HCEC 1CT (cell line): ENCODE data around the gene HS1BP3.

Experiments
- DNase-seq: peaks from one replicate; pipeline ENCODE4 v3.0.0-alpha.2; 2017

The HS1BP3 gene

DNA sequence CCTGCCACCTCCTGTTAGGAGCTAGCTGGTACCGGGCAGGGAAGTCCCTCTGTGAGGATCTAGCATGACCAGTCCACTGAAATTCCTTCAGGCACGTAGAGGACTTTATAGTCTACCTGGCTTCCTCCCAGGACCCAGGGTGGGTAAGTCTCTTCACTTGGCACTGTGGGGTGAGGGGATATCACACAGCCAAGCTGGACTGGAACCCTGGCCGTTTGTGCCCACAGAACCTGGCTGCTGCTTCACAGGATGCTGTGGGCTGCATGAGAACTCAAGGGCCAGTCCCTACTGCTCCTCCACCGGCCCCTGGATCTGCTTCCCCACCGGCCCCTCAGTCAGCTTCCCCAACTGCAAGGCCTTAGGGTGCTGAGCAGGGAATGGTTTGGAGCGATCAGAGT lies 35.8 kb downstream of the HS1BP3 start:
- no peak for DNase-seq

DNA sequence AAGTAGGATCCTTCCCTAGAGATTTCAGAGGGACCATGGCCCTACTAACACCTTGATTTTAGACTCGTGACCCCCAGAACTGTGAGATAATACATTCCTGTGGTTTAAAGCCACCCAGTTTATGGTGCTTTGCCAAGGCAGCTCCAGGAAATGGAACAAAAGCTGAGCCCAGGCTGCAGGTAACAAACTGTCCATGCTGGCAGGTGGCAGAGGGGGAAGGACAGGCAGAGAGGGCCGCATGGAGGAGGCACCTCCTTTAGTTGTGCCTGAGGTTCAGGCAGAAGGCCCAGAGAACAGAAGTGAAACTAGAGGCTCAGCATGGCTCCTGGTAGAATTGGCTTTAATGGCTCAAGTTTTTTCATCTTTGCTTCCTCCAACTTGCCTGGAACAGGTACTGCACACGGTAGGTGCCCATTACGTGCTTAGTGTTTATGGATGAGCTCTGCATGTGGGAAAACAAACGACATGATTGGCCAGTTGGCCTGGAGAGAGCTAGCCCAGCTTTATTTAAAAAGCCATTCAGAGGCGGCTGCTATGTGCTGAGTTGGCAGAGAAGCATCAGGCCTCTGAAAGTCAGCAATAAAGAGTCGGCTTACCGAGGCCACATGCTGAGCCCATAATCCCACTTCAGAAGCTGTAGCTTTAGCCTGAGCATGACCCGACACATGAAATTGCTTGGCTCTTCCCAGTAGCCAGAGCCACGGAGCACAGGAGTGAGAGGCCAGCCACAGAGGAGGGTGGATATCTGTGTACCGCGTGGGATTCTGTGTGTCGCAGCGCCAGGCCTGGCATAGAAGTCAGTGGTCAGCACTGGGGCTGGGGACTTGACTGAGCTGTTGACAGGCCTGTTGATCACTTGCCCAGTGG lies 36.5 kb downstream of the HS1BP3 start:
- no peak for DNase-seq

DNA sequence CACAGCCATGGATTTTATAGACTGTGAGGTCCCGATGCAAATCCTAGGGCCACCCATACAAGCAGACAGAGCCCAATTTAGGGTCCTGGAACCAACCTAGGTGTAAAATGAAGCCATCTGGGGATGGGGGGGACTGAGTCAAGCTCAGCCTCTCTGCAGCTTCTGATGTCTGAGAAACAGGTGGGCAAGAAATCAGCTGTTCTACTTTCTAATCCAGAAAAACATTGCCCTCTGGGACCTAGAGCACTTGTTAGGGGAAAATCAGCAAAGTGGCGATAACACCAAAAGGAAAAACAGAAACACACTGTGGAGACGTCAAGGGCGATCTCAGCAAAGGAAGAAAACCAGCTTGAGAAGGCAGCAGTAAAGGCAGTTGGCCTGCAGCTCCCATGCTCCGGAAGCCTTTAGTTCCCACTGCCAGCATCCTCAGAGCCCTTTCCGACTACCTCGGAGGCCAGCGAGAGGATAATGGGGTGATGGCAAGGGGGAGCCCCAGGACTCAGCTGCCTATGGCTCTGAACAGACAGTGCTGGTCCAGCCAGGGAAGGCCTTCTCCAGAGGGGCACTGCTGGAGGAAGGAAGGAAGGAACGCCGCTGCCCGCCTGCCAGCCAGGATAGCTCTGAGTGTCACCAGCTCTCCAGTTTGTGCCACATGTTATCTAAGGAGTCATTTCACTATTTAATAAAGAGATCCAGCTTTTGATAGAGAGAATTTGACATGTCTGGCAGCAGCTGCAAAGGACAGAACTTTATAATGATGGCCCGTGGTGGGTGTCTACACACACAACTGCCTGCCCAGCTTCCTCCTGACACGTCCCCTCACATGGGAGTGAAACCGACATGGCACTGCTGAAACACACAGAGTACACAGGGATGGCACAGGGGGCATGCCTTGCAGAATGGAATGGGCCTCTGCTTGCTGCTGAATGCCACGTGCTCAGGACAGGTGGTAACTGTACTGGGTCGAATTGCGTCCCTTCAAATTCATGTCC lies 37.7 kb downstream of the HS1BP3 start:
- no peak for DNase-seq

DNA sequence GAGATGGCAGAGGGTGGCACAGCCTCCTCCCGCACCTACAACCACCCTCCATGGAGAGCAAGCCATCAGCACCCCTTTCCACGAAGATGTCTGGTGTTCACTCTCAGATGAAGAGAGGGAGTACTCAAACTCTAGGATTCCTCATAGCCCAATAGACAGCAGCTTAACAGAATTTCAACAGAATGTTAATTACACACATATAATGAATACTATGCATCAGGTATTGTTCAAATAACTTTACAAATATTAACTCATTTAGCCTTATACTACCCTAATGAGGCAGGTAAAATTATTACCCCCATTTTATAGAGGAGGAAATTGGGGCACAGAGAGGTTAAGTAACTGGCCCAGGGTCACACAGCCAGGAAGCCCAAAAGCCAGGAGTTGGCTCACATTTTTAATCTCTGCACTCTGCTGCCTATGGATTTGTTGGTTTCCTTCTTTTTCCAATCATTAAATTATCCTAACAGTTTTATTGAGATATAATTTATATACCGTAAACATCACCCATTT lies 39.0 kb downstream of the HS1BP3 start:
- DNase-seq: no peak

DNA sequence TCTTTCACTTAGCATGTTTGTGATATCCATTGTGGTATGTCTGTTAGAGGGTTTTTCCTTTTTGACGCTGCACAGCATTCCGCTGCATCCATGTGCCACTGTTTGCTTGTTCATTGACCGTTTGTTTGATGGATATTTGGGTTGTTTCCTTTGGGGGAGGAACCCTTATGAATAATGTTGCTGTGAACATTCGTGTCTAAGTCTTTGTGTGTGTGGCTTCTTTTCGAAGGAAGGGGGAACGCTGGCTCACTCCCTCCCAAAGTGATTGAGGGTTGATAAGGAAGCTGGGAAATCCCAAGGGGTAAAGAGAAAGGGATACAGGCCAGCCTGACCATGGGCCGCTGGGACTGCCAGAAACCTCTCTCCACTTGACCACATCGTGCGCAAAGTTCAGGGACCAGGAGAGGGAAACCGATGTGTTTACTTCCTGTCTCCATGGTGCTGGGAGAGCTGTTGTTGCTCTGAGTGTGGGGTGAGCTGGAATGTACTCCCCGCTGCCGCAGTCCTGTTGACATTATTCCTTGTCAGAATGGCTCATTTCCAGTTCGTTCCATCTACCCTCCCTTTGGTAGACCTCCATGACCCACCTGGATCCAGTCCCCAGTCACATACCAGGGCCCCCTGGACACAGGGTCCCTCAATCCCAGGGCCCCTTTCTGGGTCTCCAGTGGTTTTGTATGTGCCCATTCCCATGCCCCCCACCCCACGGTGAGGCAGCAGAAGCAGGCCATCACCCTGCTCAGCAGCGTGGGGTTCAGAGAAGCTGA lies 39.6 kb downstream of the HS1BP3 start:
- DNase-seq: peak; percentile 39

DNA sequence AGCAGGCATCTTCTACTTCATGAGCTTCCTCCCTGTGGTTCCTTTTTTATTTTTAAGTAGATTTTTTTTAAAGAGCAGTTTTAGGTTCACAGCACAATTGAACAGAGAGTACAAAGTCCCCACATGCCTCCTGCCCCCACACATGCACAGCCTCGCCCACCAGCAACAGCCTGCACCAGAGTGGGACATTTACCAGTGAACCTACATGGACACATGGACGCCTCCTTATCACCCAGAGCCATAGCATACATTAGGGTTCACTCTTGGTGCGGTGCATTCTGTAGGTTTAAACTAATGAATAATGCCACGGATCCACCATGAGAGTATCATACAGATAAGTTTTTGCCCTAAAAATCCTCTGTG lies 40.9 kb downstream of the HS1BP3 start:
- DNase-seq: no peak

DNA sequence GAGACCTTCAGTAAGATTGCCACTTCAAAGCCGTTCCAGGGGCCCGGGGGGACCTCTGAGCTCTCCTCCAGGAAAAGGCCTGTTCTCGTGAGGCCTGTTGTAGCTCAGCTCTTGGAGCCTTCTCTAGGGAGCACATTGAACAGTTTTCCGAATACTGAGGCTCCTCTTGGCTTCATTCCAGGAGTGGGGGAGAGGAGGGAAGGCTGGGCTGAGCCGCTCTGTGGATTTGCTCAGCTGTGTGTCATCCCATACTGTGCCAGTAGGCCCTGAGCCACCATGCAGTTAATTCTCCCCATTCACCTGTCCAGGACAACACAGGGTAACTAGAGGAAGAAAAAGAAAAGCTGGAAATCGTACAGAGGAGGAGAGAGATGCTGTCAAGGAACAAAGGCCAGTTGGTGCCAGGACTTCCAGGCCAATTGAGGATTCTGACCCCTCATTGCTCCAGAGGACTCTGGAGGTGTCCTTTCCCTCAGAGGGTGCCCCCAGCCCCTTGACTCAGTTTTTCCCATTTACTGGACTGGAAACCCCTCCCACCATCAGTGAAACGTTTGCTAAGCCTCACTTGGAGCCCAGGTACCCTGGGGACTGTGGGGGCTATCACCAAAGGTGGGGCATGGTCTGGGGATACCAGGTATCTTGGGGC lies 41.4 kb downstream of the HS1BP3 start:
- DNase-seq: peak; percentile 47

DNA sequence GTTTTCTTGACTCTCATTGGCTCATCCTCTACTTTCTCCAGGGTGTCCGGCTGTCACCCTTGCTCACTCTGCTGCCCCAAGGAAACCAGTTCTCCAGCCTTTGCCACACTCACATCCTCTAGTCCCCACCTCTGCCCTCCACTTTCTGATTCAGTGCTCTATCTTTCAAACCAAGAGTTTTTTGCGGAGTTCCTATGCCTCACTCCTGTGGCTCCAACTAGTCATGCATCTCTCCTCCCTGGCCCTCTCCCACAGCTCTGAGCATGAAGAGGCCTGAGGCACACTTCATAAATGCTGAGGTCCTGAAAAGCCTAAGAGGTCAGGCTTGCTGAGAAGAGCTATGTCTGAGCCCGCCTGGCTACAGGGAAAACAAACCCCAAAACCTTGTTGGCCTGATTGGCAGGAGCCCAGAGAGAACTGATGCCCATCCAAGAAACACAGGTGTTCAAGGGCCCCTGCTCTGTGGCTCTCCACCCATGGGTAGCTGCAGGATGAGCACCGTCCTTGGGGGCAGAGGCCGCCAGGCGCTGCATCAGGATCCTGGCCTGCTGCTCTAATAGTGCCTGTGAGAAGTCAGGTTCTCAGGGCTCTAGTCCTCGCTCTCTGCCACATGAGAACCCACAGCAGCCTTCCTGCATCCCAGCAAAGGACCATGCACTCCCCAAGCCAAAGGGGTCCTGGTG lies 42.1 kb downstream of the HS1BP3 start:
- DNase-seq: no peak

DNA sequence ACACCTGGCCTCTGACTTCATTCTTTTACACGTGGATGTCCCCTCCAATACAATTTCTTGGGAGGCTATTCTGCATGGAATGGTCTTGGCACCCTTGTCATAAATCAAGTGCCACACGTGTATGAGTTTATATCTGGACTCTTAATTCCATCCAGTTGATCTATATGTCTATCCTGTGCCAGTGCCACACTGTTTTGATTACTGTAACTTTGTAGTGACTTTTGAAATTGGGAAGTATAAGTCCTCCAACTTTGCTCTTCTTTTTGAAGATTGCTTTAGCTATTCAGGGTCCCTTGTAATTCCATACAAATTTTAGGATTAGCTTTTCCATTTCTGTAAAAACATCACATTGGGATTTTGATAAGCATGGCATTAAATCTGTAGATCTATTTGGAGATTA lies 43.5 kb downstream of the HS1BP3 start:
- DNase-seq: no peak

DNA sequence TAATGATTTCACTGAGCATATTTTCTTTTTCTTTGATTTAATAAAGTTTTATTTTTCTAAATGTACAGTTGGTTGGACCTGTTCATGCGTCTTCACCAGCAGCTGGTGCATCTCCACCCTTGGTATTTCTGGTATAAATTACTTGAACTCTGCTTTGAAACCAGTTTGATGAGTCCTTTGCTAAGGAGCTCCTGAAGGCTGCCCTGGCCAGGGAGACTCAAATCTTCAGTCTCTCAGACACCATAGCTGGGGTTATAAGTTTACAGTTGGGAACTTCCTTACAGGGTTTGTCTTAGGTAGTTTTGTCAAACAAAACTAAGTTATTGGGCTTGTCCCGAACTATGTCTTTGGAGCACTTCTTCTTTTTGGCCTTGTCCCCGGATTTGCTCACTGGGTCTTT lies 44.7 kb downstream of the HS1BP3 start:
- DNase-seq: no peak

DNA sequence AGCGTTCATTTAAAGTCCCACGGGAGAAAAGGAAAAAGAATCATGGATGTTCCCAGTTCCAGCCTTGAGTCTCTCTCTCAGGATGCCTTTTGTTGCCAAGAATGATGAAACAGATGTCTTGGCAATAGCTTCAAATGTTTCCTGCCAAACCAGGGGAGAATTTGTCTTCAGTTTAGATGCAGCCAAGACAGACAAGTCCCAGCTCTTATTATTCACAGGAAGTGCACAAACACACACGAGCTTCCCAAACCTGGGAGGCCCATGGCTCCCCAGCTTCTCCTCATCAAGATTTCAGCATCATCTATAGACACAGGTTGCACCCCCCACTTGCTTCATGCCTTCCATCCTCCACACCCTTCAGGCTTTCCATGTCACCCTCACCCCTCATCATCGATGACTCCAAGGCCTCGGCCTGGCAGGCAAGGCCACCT lies 45.9 kb downstream of the HS1BP3 start:
- DNase-seq: peak; percentile 68

DNA sequence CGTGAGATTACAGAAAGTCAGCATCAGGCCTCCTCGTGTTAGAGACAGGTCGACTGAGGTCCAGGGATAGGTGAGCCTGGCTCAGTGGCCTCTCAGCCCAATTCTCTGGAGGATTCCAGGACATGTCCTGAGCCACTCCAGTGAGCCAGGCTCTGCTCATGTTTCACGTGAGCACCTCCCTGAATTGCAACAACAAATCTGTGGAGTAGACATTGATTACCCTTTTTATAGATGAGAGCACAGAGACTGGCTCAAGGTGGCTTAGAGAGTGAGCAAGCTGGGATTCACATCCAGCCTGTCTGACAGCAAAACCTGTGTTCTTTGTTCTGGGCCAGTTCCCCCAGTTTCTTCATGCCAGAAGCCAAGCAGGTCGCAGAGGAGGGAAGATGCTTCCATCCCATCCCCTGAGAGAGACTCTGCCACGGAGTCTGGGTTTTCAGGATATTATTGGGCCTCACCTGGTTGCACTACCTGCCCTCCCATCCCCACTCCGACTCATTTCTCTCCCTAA lies 46.4 kb downstream of the HS1BP3 start:
- no peak for DNase-seq

DNA sequence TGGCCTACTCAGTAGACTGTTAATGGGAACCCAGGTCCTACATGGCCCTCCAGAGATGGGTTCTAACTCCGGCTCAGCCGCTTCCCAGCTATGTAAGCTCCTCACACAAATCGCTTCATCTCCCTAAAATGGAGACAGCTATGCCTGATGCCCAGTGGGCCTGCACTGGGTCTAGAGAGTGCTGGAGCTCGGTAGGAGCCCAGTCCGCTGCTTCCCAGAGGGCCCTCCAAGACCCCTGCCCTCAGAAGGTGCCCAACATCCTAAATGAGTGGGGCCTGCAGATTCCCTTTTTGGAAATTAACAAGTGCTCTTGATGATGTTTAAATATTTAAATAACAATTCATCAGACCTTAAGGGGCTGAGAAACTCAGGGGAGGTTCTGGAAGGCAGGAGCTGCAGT lies 47.1 kb downstream of the HS1BP3 start:
- no peak for DNase-seq

DNA sequence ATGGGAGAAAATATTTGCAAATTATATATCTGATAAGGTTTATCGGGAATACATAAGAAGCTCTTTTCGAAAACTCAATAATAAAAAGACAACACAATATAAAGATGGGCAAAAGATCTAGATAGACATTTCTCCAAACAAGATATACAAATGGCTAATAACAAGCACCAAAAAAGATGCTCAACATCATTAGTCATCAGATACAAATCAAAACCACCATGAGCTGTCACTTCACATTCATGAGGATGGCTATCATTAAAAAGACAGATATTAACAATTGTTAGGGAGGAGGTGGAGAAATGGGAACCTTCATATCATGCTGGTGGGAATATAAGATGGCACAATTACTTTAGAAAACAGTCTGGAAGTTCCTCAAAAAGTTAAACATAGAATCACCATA lies 48.1 kb downstream of the HS1BP3 start:
- peak; percentile 8 for DNase-seq

DNA sequence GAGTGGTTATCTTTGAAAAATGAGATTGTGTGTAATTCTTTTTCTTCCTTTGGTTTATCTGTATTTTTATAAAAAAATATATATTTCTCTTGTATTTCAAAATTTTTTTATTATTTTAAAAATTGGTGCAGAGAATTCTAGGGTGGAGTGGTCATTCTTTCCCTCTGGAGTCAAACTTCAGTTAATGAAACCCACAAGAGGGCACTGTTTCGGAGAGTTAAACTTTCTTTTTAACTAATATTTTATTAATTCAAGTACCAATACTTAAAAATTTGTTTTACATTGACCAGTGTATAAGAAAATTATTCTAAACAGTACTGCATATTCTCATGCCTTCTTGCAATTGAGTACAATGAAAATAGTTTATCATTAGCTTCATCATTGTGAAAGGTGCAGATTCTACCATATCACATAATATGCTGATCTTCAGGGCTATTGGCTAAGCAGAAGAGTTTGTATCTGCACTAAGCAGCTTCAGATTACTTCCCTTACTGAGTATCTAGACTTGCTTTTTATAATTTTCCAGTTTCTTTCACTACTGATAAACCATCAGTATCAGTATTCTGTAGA lies 50.1 kb downstream of the HS1BP3 start:
- DNase-seq: no peak

DNA sequence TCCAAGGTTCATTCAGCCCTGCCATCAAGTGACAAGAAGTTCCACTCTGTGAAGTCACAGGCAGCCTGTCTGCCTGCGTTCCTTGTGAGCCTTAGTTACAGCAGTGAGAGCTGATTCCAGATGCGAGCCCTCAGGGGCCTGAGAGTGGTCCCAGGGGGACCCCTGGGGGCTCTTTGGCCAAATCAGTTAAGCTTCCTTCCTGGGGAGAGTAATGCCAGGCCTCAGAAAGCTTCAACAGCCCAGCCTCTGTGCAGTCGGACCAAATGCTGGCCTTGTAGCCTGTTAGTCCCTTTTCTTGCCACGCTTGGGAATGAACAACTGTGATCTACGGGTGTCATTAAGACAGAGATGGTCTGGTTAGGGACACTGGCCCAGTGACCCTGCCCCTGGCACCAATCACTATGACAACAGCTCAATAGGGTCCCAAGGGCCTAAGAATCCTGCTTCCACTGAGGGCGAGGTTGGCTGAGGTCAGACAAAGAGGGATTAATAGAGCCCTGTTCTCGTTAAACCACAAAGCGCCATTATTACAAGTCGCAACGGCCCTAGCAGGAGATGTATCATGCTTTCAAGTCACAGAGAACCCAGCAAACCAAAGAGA lies 50.9 kb downstream of the HS1BP3 start:
- no peak for DNase-seq

DNA sequence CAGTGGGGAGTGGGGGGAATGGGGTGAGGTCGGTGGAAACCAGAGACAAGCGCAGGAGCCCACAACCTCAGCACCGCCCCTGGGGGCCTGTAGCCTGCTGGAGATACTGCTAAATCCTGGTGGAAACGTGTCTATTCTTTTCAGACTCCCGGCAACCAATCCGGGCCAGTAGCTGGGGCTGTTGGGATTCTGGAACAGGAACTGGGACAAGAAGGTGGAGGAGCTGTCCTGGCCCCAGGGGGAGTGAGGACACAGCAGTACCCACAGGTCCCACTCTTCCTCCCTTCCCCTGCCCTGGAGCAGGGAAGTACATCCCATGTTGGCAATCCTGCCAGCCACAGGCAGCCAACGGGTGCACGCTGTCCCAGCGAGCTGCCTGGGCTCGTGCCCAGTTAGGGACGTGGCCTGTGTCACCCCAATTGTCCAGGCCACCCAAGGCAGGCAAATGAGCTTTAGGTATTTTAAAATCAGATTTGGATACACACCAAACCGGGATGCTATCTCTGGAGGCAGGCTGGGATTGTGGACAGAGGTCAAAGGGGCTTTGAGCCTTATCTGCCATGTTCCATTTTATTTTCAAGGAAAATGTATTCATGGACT lies 51.8 kb downstream of the HS1BP3 start:
- DNase-seq: no peak

DNA sequence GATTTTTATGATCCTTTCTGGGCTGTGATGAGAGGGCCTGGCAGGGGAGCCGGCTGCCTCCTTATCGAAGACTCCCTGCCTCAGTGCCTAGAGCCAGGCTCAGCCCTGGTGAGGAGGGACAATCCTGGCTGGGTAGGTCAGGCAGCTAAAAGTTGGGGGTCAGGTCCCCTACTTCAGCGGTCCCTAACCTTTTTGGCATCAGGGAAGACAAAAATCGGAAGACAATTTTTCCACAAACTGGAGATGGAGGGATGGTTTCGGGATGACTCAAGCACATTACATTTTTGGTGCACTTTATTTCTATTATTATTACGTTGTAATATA lies 53.1 kb downstream of the HS1BP3 start:
- no peak for DNase-seq

DNA sequence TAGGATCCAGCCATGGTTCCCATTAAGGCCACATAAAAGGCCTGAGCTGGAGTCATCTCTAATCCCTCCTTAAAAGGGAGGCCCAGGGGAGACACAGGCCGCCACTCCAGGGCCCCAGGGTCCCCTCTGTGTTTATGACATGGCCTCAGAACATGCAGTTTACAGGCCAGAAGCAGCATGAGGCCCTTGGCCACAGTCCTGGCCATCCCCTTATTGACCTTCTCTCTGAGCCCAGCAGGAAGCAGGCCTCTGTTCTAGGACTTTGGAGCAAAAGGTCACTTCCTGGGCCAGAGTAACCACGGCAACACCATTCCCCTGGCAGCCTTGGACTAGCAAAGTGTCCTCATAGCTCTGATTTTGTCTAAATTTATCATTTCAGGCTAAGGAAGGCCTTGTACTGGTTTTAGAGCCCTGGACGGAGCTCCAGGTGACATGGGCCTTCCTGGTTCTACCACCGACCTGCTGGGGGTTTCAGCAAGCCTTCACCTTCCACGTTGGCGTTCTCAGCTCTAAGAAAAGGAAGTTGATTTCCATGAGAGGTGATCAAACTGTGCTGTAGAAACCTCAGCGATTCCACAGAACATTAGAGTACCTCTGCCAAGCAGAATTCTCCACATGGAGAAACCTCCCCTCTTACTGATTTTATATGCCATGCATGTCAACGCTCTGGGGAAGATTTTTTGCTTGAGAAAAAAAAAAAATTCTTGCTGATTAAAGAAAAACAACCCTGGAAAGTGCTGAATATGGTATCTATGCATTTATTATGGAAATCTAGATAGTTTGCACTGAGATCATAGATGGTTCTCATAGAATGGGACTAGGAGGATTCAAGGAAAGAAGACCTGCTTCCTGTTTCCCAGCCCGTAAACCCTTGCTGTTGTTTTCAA lies 53.7 kb downstream of the HS1BP3 start:
- DNase-seq: peak; percentile 77
